MM.1S (cell line): Measurements from ENCODE around the gene RGL3.

Experiments used
- DNase-seq: peaks from one replicate; pipeline ENCODE4 v3.0.0-alpha.2; 2015
- H2AFZ ChIP-seq: fragments of 300-600 bp; sonication (generic); 2 replicates; pipeline ENCODE4 v1.6.0; 2016; ENCODE audit warnings: antibody characterized with exemption, low read length
- H3F3A ChIP-seq: fragments of 300-600 bp; sonication (generic); 2 replicates; pipeline ENCODE4 v1.6.1; 2016; ENCODE audit warnings: mild to moderate bottlenecking, antibody characterized with exemption, low read length, moderate library complexity, mixed read lengths; ENCODE audit not compliant: insufficient read depth
- H3K27ac ChIP-seq: fragments of 300-600 bp; sonication (generic); 2 replicates; pipeline ENCODE4 v1.5.1; 2016; ENCODE audit warnings: mild to moderate bottlenecking, low read length
- H3K27me3 ChIP-seq: fragments of 300-600 bp; sonication (generic); replicated peaks from 2 replicates; pipeline ENCODE4 v1.6.0; 2016; ENCODE audit warnings: low read length; ENCODE audit not compliant: insufficient read depth
- H3K36me3 ChIP-seq: fragments of 300-600 bp; sonication (generic); replicated peaks from 2 replicates; pipeline ENCODE4 v1.6.1; 2016; ENCODE audit warnings: mild to moderate bottlenecking, low read length, mixed read lengths; ENCODE audit not compliant: insufficient read depth
- H3K4me1 ChIP-seq: fragments of 300-600 bp; sonication (generic); 2 replicates; pipeline ENCODE4 v1.6.1; 2016; ENCODE audit warnings: low read length, mixed read lengths
- H3K4me2 ChIP-seq: fragments of 300-600 bp; sonication (generic); 2 replicates; pipeline ENCODE4 v1.6.0; 2016; ENCODE audit warnings: low read depth, low read length
- H3K4me3 ChIP-seq: fragments of 300-600 bp; sonication (generic); 2 replicates; pipeline ENCODE4 v1.5.1; 2016; ENCODE audit warnings: low read length, mixed read lengths
- H3K79me2 ChIP-seq: fragments of 300-600 bp; sonication (generic); 2 replicates; pipeline ENCODE4 v1.6.1; 2016; ENCODE audit warnings: mixed run types, low read length, mixed read lengths
- H3K9ac ChIP-seq: fragments of 300-600 bp; sonication (generic); 2 replicates; pipeline ENCODE4 v1.6.1; 2016; ENCODE audit warnings: low read length, mixed read lengths
- H3K9me2 ChIP-seq: fragments of 300-600 bp; sonication (generic); replicated peaks from 2 replicates; pipeline ENCODE4 v1.6.1; 2016; ENCODE audit warnings: mild to moderate bottlenecking, low read length, mixed read lengths; ENCODE audit not compliant: insufficient read depth
- H3K9me3 ChIP-seq: fragments of 300-600 bp; sonication (generic); replicated peaks from 2 replicates; pipeline ENCODE4 v1.6.1; 2016; ENCODE audit warnings: mild to moderate bottlenecking, low read length, mixed read lengths; ENCODE audit not compliant: insufficient read depth
- H4K20me1 ChIP-seq: fragments of 300-600 bp; sonication (generic); 2 replicates; pipeline ENCODE4 v1.6.1; 2016; ENCODE audit warnings: mild to moderate bottlenecking, low read length, moderate library complexity, mixed read lengths; ENCODE audit not compliant: insufficient read depth
- EZH2 ChIP-seq: fragments of 300-600 bp; sonication (generic); optimal IDR thresholded peaks from 2 replicates; pipeline ENCODE3; 2017; ENCODE audit warnings: low read depth, mild to moderate bottlenecking, antibody characterized with exemption, low read length, mixed read lengths
- EZH2phosphoT487 ChIP-seq: fragments of 300-600 bp; sonication (generic); IDR thresholded peaks from 2 replicates; pipeline ENCODE4 v1.6.1; 2018; ENCODE audit warnings: antibody characterized with exemption, low read length
- TF ChIP-seq, protein P1 (sequence below): fragments of 300-600 bp; sonication (generic); IDR thresholded peaks from 2 replicates; pipeline ENCODE4 v1.5.1; 2016; ENCODE audit warnings: antibody characterized with exemption, low read length, mixed read lengths

RGL3 gene

DNA sequence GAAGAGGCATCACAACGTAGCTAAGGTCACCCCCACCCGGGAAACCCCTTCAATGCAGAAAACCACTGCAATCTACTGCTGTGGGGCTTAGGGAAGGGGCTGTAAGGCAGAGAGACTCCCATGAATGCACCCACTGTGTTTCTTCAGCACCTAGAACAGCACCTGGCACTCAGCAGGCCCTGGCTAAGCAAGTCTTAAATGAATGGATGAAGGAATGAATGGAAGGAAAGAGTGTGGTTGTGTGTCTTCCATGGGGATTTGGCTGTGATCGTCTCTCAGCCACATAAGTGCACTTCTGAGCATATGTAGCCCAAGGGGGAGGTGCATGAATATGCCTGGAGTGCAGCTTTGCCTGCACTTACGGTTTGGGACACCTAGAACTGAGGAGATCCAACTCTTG lies 69.9 kb downstream of the RGL3 start:
- Histone ChIP-seq H3K27ac (no peak overlapping the region), H3K4me2 (no peak overlapping the region), H4K20me1 (no peaks in the 10 kb centered on the region), H3F3A (peaks cover 6% of the 10 kb centered on the region; the same call in 1 of the 2 replicates), H3K9me2 (no peaks in the 10 kb centered on the region), H3K4me3 (no peak overlapping the region), H2AFZ (no peak overlapping the region), H3K9me3 (no peaks in the 10 kb centered on the region), H3K9ac (no peak overlapping the region), H3K79me2 (no peaks in the 10 kb centered on the region), H3K36me3 (no peaks in the 10 kb centered on the region), H3K4me1 (0 out of 2 replicates have a peak, but pooled peaks cover 4% of the 10 kb centered on the region), H3K27me3 (peaks cover 4% of the 10 kb centered on the region; the same call in 1 of the 2 replicates)
- DNase-seq: no peak
- TF ChIP-seq EZH2phosphoT487 (no peak), EZH2 (no peak)
- TF ChIP-seq, protein P1, sequence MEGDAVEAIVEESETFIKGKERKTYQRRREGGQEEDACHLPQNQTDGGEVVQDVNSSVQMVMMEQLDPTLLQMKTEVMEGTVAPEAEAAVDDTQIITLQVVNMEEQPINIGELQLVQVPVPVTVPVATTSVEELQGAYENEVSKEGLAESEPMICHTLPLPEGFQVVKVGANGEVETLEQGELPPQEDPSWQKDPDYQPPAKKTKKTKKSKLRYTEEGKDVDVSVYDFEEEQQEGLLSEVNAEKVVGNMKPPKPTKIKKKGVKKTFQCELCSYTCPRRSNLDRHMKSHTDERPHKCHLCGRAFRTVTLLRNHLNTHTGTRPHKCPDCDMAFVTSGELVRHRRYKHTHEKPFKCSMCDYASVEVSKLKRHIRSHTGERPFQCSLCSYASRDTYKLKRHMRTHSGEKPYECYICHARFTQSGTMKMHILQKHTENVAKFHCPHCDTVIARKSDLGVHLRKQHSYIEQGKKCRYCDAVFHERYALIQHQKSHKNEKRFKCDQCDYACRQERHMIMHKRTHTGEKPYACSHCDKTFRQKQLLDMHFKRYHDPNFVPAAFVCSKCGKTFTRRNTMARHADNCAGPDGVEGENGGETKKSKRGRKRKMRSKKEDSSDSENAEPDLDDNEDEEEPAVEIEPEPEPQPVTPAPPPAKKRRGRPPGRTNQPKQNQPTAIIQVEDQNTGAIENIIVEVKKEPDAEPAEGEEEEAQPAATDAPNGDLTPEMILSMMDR: no peak

DNA sequence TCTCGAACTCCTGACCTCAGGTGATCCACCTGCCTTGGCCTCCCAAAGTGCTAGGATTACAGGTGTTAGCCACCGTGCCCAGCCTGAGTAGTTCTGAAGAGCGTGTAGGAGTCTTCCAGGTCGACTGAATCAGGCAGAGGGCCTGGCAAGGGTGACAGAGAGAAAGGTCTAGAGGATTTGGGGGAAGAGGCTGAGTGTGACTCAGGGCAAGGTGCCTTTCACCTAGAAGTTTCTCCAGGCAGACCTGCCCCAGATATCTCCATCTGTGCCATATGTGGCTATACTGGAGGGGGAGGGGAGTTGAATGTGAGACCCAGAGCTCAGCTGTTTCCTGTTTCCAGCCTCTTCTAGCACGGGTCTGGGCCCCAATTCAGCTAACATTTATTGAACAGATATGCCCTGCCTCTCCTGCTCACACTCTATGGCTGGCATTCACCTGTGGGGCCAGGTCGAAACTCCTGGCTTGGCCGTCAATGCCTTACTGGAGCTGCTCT lies 71.5 kb downstream of the RGL3 start:
- Histone ChIP-seq H3K27ac (no peak overlapping the region), H3K79me2 (no peaks in the 10 kb centered on the region), H4K20me1 (no peaks in the 10 kb centered on the region), H3K4me2 (no peak overlapping the region), H3K9me3 (no peaks in the 10 kb centered on the region), H3F3A (peaks cover 6% of the 10 kb centered on the region; the same call in 1 of the 2 replicates), H3K36me3 (no peaks in the 10 kb centered on the region), H3K4me1 (0 out of 2 replicates have a peak, but pooled peaks cover 4% of the 10 kb centered on the region), H2AFZ (no peak overlapping the region), H3K4me3 (no peak overlapping the region), H3K27me3 (0 out of 2 replicates have a peak, but pooled peaks cover 4% of the 10 kb centered on the region), H3K9ac (no peak overlapping the region), H3K9me2 (no peaks in the 10 kb centered on the region)
- TF ChIP-seq, protein P1: no peak
- no peak for TF ChIP-seq EZH2
- TF ChIP-seq EZH2phosphoT487: no peak
- DNase-seq: no peak

DNA sequence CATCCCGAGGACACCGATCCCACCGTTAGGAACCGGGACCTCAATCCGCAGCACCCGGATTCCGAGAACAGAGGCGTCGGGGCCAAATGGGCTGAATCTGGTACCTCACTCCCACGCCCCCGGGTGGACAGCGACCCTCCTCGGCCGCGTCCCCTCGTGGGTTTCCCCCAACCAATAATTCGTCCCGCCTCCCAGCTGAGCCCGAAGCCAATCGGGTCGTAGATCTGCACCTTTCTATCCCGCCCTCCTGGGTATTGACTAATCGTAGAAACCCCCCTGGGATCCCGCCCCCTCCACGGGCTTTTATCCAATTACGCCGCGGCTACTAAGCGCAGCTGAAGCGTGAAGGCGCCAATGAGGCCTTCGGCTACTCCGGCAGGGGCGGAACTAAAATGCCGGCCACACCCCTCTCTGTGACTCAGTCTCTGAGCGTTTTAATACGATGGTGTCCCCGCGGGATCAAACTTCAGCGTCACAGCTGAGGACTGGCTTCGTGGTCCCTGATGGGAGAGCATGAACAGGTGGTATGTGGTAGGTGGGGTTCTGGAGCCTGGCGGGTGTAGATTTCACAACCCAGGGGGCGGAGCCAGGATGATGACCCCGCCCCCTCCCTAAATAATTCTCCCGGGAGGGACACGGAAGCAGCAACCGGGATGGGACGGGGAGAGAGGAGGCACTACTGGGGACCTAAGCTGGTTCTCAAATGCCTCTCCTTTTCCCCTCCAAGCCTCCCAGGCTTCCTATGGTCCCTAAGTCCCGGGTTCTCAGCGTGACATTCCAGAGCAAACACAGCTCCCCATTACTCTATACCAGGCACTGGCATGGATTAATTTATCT lies 72.8 kb downstream of the RGL3 start, which contains the start of the genes CCDC159 and TMEM205:
Gene CCDC159 (plus strand): TSS at position 416 of the 837 bp plus-strand sequence. CDS start 88 bp downstream, at position 504.
Gene TMEM205 (minus strand): TSS at position 165 of the 837 bp plus-strand sequence. CDS start 649 bp downstream, outside the sequence.
- Histone ChIP-seq H2AFZ (peak within 1 kb of the TSS; percentile 96), H3K79me2 (no peaks in the 10 kb centered on the region), H4K20me1 (no peaks in the 10 kb centered on the region), H3K27me3 (no peaks in the 10 kb centered on the region), H3K9me2 (no peaks in the 10 kb centered on the region), H3K4me2 (peak within 1 kb of the TSS; percentile 82), H3F3A (peaks cover 6% of the 10 kb centered on the region; the same call in 1 of the 2 replicates), H3K36me3 (no peaks in the 10 kb centered on the region), H3K9ac (peak within 1 kb of the TSS; percentile 67; the same call in 1 of the 2 replicates), H3K4me1 (0 out of 2 replicates have a peak, but pooled peaks cover 4% of the 10 kb centered on the region), H3K9me3 (no peaks in the 10 kb centered on the region), H3K27ac (no peak within 1 kb of the TSS), H3K4me3 (peak within 1 kb of the TSS; percentile 84)
- DNase-seq: peak; percentile 99
- TF ChIP-seq, protein P1: no peak
- no peak for TF ChIP-seq EZH2
